IMR-90 (cell line): ENCODE results near the gene RBP4. TPM values are rescaled to one million over a fixed set of nuclear protein-coding genes. Genes with fewer than 3 reads are reported as not detected.

Source experiments
- ATAC-seq: fragments of 200-7000 bp; cut with Tn5 transposase; 2 replicates; pipeline ENCODE4 v1.9.1; 2020; ENCODE audit warnings: low read depth, mild to moderate bottlenecking, moderate library complexity
- BruUV-seq: library from RNA; stranded (reverse); fragments of 400-500 nt; replicated peaks from 2 replicates; lab custom pipeline; 2021; lab: Mats Ljungman, UMichigan
- CTCF ChIA-PET: fragments of 300-600 bp; formaldehyde crosslinking; extraction: SDS; loops from one replicate; lab custom pipeline; 2021; ENCODE audit warnings: antibody characterized with exemption; lab: Yijun Ruan, JAX
- POLR2A ChIA-PET: fragments of 300-600 bp; sonication (Branson Sonifier 250); formaldehyde crosslinking; loops from one replicate; lab custom pipeline; 2022; ENCODE audit warnings: antibody characterized with exemption; ENCODE audit not compliant: unreplicated experiment; lab: Charles Lee
- DNase-seq: peaks from one replicate; pipeline ENCODE4 v3.0.0; 2013
- H2AFZ ChIP-seq: replicated peaks from 2 replicates; pipeline ENCODE3; 2013; ENCODE audit warnings: low read length, mild to moderate bottlenecking; ENCODE audit not compliant: poor library complexity
- H2AK5ac ChIP-seq: 2 replicates; pipeline ENCODE4 v1.6.1; 2013; ENCODE audit warnings: low read depth, low read length, inconsistent platforms
- H2AK9ac ChIP-seq: replicated peaks from 2 replicates; pipeline ENCODE3; 2013; ENCODE audit warnings: mild to moderate bottlenecking, low read depth, low read length, moderate library complexity; ENCODE audit not compliant: poor library complexity
- H2BK120ac ChIP-seq: 2 replicates; pipeline ENCODE4 v1.6.1; 2013; ENCODE audit warnings: low read depth, low read length, inconsistent platforms
- H2BK15ac ChIP-seq: 3 replicates; pipeline ENCODE4 v1.6.1; 2013; ENCODE audit warnings: low read depth, low read length, inconsistent platforms
- H2BK20ac ChIP-seq: 2 replicates; pipeline ENCODE4 v1.6.1; 2013; ENCODE audit warnings: low read depth, mild to moderate bottlenecking, inconsistent platforms, low read length, moderate library complexity
- H2BK5ac ChIP-seq: 2 replicates; pipeline ENCODE4 v1.6.1; 2013; ENCODE audit warnings: mild to moderate bottlenecking, low read depth, low read length, inconsistent platforms; ENCODE audit not compliant: poor library complexity, severe bottlenecking
- H3K14ac ChIP-seq: replicated peaks from 2 replicates; pipeline ENCODE4 v1.6.1; 2013; ENCODE audit warnings: low read depth, low read length, inconsistent platforms
- H3K18ac ChIP-seq: 2 replicates; pipeline ENCODE4 v1.6.1; 2013; ENCODE audit warnings: low read depth, low read length, control low read depth
- H3K23ac ChIP-seq: 2 replicates; pipeline ENCODE4 v1.6.1; 2013; ENCODE audit warnings: low read depth, low read length, inconsistent platforms
- H3K27ac ChIP-seq: 2 replicates; pipeline ENCODE4 v1.5.1; 2013; ENCODE audit warnings: mild to moderate bottlenecking, control low read depth, low read length; ENCODE audit not compliant: insufficient read depth
- H3K27me3 ChIP-seq: 2 replicates; pipeline ENCODE4 v1.6.1; 2013; ENCODE audit warnings: low read length; ENCODE audit not compliant: control insufficient read depth, insufficient read depth
- H3K36me3 ChIP-seq: 2 replicates; pipeline ENCODE4 v1.6.1; 2013; ENCODE audit warnings: low read length, mixed read lengths; ENCODE audit not compliant: control insufficient read depth, insufficient read depth
- H3K4ac ChIP-seq: 2 replicates; pipeline ENCODE4 v1.6.1; 2013; ENCODE audit warnings: low read depth, low read length, inconsistent platforms
- H3K4me1 ChIP-seq: 2 replicates; pipeline ENCODE4 v1.6.1; 2013; ENCODE audit warnings: low read length, mixed read lengths; ENCODE audit not compliant: control insufficient read depth, insufficient read depth
- H3K4me2 ChIP-seq: 2 replicates; pipeline ENCODE4 v1.6.1; 2013; ENCODE audit warnings: low read depth, mild to moderate bottlenecking, control low read depth, low read length, moderate library complexity
- H3K4me3 ChIP-seq: 2 replicates; pipeline ENCODE4 v1.5.1; 2013; ENCODE audit warnings: low read depth, mild to moderate bottlenecking, control low read depth, low read length, moderate library complexity; ENCODE audit not compliant: insufficient read depth
- H3K56ac ChIP-seq: 2 replicates; pipeline ENCODE4 v1.6.1; 2013; ENCODE audit warnings: low read length, inconsistent platforms; ENCODE audit not compliant: insufficient read depth; ENCODE audit errors: extremely low read depth
- H3K79me1 ChIP-seq, 2 experiments: 2 replicates each; pipeline ENCODE4 v1.6.1; 2013; ENCODE audit warnings: low read length in 2 of 2, inconsistent platforms in 1 of 2, low read depth in 1 of 2
- H3K9ac ChIP-seq: 2 replicates; pipeline ENCODE4 v1.6.1; 2013; ENCODE audit warnings: low read depth, low read length, control low read depth
- H3K9me1 ChIP-seq: 2 replicates; pipeline ENCODE4 v1.6.1; 2013; ENCODE audit warnings: low read length, inconsistent platforms; ENCODE audit not compliant: insufficient read depth
- H3K9me3 ChIP-seq: 2 replicates; pipeline ENCODE4 v1.6.1; 2013; ENCODE audit warnings: low read length; ENCODE audit not compliant: control insufficient read depth, insufficient read depth
- H4K20me1 ChIP-seq: 2 replicates; pipeline ENCODE4 v1.6.1; 2013; ENCODE audit warnings: low read length, inconsistent platforms; ENCODE audit not compliant: insufficient read depth
- H4K5ac ChIP-seq: 2 replicates; pipeline ENCODE4 v1.6.1; 2013; ENCODE audit warnings: mild to moderate bottlenecking, low read depth, low read length, control low read depth
- H4K8ac ChIP-seq, 2 experiments: 2 replicates each; pipeline ENCODE4 v1.6.1; 2013; ENCODE audit warnings: low read depth in 2 of 2, low read length in 2 of 2, control low read depth in 1 of 2, inconsistent platforms in 1 of 2
- H4K91ac ChIP-seq: 2 replicates; pipeline ENCODE4 v1.6.1; 2013; ENCODE audit warnings: low read depth, low read length, inconsistent platforms; ENCODE audit not compliant: insufficient read depth
- BHLHE40 ChIP-seq: fragments of 150-350 bp; IDR thresholded peaks from 2 replicates; pipeline ENCODE4 v1.6.1; 2016; ENCODE audit warnings: mild to moderate bottlenecking, low read depth, low read length
- CEBPB ChIP-seq: IDR thresholded peaks from 2 replicates; pipeline ENCODE4 v1.6.1; 2012; ENCODE audit warnings: low read depth, low read length, improper control_type of control experiment
- CHD1 ChIP-seq: IDR thresholded peaks from 2 replicates; pipeline ENCODE4 v1.6.1; 2012; ENCODE audit warnings: low read depth, low read length, improper control_type of control experiment
- CTCF ChIP-seq: conservative IDR thresholded peaks from 2 replicates; pipeline ENCODE4 v1.5.1; 2012; ENCODE audit warnings: mild to moderate bottlenecking, low read depth, low read length, improper control_type of control experiment
- ELK1 ChIP-seq: fragments of 150-350 bp; IDR thresholded peaks from 2 replicates; pipeline ENCODE4 v1.6.1; 2016; ENCODE audit warnings: low read depth, mild to moderate bottlenecking, low read length, moderate library complexity, borderline replicate concordance
- FOS ChIP-seq: fragments of 150-350 bp; IDR thresholded peaks from 2 replicates; pipeline ENCODE4 v1.6.1; 2016; ENCODE audit warnings: low read depth, low read length
- MAFK ChIP-seq: IDR thresholded peaks from 2 replicates; pipeline ENCODE4 v1.6.1; 2012; ENCODE audit warnings: low read depth, low read length, improper control_type of control experiment
- MAZ ChIP-seq: IDR thresholded peaks from 2 replicates; pipeline ENCODE4 v1.6.1; 2012; ENCODE audit warnings: low read depth, mild to moderate bottlenecking, low read length, improper control_type of control experiment, moderate library complexity, borderline replicate concordance
- MXI1 ChIP-seq: IDR thresholded peaks from 2 replicates; pipeline ENCODE4 v1.6.1; 2012; ENCODE audit warnings: low read depth, mild to moderate bottlenecking, low read length, moderate library complexity, borderline replicate concordance
- NFE2L2 ChIP-seq: fragments of 150-350 bp; IDR thresholded peaks from 2 replicates; pipeline ENCODE4 v1.6.1; 2016; ENCODE audit warnings: low read depth, mild to moderate bottlenecking, low read length
- POLR2A ChIP-seq: IDR thresholded peaks from 2 replicates; pipeline ENCODE4 v1.6.1; 2012; ENCODE audit warnings: mild to moderate bottlenecking, low read depth, low read length
- RAD21 ChIP-seq: IDR thresholded peaks from 2 replicates; pipeline ENCODE4 v1.6.1; 2012; ENCODE audit warnings: low read length, improper control_type of control experiment
- RCOR1 ChIP-seq: IDR thresholded peaks from 2 replicates; pipeline ENCODE4 v1.6.1; 2012; ENCODE audit warnings: mild to moderate bottlenecking, low read length, improper control_type of control experiment; ENCODE audit not compliant: insufficient replicate concordance
- RFX5 ChIP-seq: IDR thresholded peaks from 2 replicates; pipeline ENCODE4 v1.8.0; 2012; ENCODE audit warnings: low read depth, mild to moderate bottlenecking, low read length, moderate library complexity
- SMC3 ChIP-seq: fragments of 150-350 bp; IDR thresholded peaks from 2 replicates; pipeline ENCODE4 v1.6.1; 2016; ENCODE audit warnings: low read depth, mild to moderate bottlenecking, antibody characterized with exemption, low read length, moderate library complexity
- USF2 ChIP-seq: fragments of 150-350 bp; IDR thresholded peaks from 2 replicates; pipeline ENCODE4 v1.6.1; 2017; ENCODE audit warnings: mild to moderate bottlenecking, antibody characterized with exemption, low read length, low read depth
- WGBS, 2 experiments: methylation state at CpG; one replicate each; pipeline versions ENCODE4 v1.1.5 to v1.1.7; 2013; ENCODE audit warnings: missing lambda C conversion rate in 2 of 2; ENCODE audit not compliant: insufficient read length in 1 of 2; ENCODE audit errors: extremely low coverage in 2 of 2; 5-methylcytosine and 5-hydroxymethylcytosine counted together
- dilution Hi-C: fragments of 300-500 bp; cut with HindIII; formaldehyde crosslinking; loops from one replicate; pipeline ENCODE4 v1.14.3; 2018; ENCODE audit warnings: low sequenced_read_pairs; ENCODE audit not compliant: unreplicated experiment
- in situ Hi-C: fragments of 300-500 bp; cut with MboI; formaldehyde crosslinking; loops from 3 replicates; pipeline ENCODE4 v1.14.3; 2019; ENCODE audit warnings: low sequenced_read_pairs, inconsistent platforms, mixed read lengths
- intact Hi-C: fragments of 100-400 bp; cut with micrococcal nuclease; formaldehyde crosslinking; loops from 2 replicates; pipeline ENCODE4 v1.10.0; 2022
- polyA plus RNA-seq, 3 experiments: library from polyadenylated mRNA; depleted of rRNA; stranded (reverse); fragments of >200 nt; gene quantifications; 2 replicates each; pipeline ENCODE4 v1.2.3, GENCODE V29; 2012; ENCODE audit warnings: low replicate concordance in 1 of 3
- total RNA-seq: library from RNA; depleted of rRNA; stranded (reverse); fragments of >200 nt; gene quantifications from 2 replicates; pipeline ENCODE4 v1.2.3, GENCODE V29; 2012

Gene RBP4
- total and polyA plus RNA-seq, 2 of the 4 experiments (the other 2 are of a cell fraction): not detected

GRCh38 chr10:93639791-93640190 is 38.8 kb upstream of the RBP4 start:
- in situ Hi-C loops: no loop called here

More at GRCh38 chr10:93639791-93640190, 38.8 kb upstream of the RBP4 start:
- no peaks in the 10 kb centered on the region for H3K79me1 ChIP-seq
- no peak overlapping the region for H3K4me2 ChIP-seq
- no peak overlapping the region for H2BK15ac ChIP-seq
- H3K18ac ChIP-seq: no peak overlapping the region
- intact Hi-C loops: no loop called here
- H4K5ac ChIP-seq: no peak overlapping the region
- no peaks in the 10 kb centered on the region for H3K36me3 ChIP-seq
- dilution Hi-C loops: no loop called here
- H2AFZ ChIP-seq: no peak overlapping the region
- H3K9ac ChIP-seq: no peak overlapping the region
- H2BK5ac ChIP-seq: no peak overlapping the region
- no peaks in the 10 kb centered on the region for H3K4me1 ChIP-seq
- no peaks in the 10 kb centered on the region for H4K20me1 ChIP-seq
- ATAC-seq (no peak), DNase-seq (no peak)
- H2AK5ac ChIP-seq: no peak overlapping the region
- TF ChIP-seq CHD1: no peak
- TF ChIP-seq POLR2A: no peak
- no peak for TF ChIP-seq RCOR1
- TF ChIP-seq CEBPB: no peak
- TF ChIP-seq NFE2L2: no peak
- no peak for TF ChIP-seq RFX5
- no peak for TF ChIP-seq MXI1
- no peak for TF ChIP-seq FOS
- no peak for TF ChIP-seq BHLHE40
- no peak for TF ChIP-seq SMC3
- TF ChIP-seq RAD21: no peak
- no peak for TF ChIP-seq ELK1
- TF ChIP-seq MAFK: no peak
- no peak for TF ChIP-seq USF2
- no peak for TF ChIP-seq CTCF
- TF ChIP-seq MAZ: no peak
- BruUV-seq: no TSS peak
- no peaks in the 10 kb centered on the region for H3K9me3 ChIP-seq
- no peak overlapping the region for H3K56ac ChIP-seq
- peaks cover 15% of the 10 kb centered on the region for H3K27me3 ChIP-seq
- H2BK120ac ChIP-seq: no peak overlapping the region
- H3K27ac ChIP-seq: no peak overlapping the region
- CTCF ChIA-PET: no interaction called here
- no peak overlapping the region for H4K8ac ChIP-seq
- H3K4ac ChIP-seq: no peak overlapping the region
- POLR2A ChIA-PET: no interaction called here
- H2AK9ac ChIP-seq: no peak overlapping the region
- H2BK20ac ChIP-seq: no peak overlapping the region
- no peak overlapping the region for H3K23ac ChIP-seq
- no peak overlapping the region for H3K14ac ChIP-seq
- H3K9me1 ChIP-seq: no peaks in the 10 kb centered on the region
- 69% methylated on average over 4 of the region's 7 CpGs; no CpG with 5 or more reads in 1 of the 2 experiments for WGBS, 2 experiments
- no peak overlapping the region for H3K4me3 ChIP-seq
- no peak overlapping the region for H4K91ac ChIP-seq
